Glomerular visceral epithelial cell (primary cell): ENCODE data around the gene PINLYP.

Experiments
- DNase-seq: peaks from one replicate; pipeline ENCODE4 v3.0.0-alpha.2; 2016; ENCODE audit errors: extremely low spot score

PINLYP gene

DNA sequence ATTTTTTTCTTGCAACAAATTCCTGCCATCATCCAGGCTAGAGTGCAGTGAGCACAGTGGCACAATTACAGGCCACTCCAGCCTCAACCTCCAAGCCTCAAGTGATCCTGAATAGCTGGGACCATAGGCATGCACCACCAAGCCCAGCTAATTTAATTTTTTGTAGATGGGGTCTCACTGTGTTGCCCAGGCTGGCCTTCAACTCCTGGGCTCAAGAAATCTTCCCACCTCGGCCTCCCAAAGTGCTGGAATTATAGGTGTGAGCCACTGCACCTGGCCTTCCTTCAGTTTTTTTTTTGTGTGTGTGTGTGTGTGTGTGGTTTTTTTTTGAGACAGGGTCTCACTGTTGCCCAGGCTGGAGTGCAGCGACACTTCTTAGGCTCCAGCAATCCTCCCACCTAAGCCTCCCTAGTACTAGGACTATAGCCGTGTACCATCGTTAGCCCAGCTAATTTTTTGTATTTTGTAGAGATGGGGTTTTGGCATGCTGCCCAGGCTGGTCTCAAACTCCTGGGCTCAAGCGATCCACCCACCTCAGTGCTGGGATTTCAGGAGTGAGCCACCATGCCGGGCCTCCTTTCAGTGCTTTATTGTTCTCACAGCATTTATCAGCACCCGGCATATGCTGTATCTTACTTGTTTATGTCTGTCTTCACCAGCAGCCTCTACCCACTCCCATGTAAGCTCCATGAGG is 30.4 kb downstream of the PINLYP start:
- no peak for DNase-seq

DNA sequence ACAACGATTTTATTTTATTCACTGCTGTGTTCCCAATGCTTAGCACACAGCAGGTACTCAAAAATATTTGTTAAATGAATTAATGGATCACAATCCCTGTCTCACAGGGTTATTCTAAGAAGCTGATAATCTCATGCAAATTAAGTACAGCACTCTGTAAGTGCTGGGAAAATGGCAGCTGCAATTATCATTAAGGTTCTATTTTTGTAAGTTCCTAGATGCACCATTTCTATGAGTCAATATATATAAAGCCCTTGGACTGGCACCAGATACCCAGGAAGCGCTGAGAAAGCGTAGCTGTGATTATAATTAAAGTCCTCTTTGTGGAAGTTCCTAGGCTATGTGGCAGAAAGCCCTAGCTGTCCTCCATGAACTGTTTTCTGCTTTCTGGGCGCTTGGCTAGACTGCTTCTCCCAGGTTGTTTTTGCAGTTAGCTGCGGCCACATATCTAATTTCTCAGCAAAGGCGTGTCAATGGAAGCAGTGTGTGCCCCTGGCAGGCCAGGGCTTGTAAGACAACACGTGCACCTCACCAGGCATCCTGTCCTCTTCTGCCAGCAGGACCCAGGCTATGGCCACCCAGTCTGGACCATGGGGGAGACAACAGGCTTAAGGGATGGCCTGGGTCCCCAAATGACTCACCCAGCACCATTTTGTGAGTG is 31.1 kb downstream of the PINLYP start:
- DNase-seq: no peak

DNA sequence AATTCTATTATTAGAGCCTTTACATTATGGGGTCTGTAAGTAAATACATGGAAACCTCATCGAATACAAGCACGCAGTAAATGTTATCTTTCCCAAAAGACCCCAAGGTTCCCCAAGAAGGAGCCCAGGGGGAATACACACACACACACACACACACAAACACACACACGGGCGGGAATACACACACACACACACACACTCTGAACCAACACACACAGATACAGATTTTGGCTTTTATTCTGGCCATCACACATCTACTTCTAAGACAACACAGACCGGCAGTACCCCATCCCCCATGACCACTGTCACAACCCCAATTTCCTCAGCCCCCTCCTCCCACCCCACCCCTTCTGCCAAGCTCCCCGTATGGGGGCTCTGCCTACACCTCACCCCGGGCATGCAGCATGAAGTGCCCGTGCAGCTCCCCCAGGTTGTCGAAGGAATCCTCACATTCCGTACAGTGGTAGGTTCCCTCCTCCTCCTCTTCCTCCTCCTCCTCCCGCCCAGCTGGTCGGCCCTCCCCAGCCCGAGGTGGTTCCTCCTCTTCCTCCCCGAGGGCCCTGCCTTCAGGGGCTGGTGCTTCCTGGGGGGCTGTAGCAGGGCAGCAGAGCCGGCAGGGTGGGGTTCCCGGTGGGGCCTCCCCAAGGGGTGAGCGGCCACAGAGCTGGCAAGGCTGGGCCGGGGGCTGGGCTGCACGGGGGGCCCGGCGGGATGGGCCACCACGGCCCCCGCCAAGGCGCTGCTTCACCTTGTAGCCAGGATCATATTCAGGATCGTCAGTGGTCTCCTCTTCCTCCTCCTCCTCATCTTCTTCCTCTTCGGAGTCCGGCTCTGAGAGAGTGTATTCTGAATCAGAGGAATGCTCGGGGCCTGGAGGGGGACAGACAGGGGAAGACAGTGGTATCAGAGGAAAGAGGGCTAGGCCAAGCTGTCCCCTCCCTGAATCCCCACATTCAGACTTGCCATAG is 31.9 kb downstream of the PINLYP start:
- DNase-seq: no peak

DNA sequence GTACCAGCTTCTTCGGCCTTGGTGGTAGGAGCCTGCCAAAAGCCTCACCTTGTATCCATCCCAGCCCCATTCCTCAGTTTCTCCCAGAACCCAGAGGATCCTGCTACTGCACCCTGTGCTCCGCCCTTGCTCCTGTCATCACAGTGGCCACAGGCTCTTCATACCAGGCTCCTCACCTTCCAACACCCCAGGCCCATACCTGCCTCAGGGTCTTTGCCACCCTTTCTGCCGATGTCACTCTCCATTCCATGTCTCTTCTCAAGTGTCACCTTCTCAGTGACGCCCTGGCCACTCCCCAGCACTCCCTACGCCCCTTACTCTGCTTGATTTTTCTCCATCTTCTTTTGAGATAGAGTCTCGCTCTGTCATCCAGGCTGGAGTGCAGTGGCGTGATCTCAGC is 34.3 kb downstream of the PINLYP start:
- no peak for DNase-seq

DNA sequence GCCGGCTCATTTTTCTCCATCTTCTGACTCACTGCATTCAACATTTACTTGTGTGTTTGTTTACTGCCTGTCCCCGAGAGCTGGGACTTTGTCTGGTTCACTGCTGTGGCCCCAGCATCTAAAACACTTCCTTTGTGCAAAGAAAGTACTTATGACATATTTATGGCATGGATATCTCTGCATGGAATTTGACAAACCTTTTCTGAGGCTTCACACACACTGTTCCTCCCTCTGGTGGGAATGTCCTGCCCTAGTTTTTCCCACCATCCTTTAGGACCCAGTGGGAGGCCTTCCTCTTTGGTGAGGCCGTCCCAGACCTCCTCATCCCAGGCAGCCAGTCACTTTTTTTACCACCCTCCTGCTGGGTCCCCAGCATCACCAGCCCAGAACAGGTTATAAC is 34.9 kb downstream of the PINLYP start:
- no peak for DNase-seq

DNA sequence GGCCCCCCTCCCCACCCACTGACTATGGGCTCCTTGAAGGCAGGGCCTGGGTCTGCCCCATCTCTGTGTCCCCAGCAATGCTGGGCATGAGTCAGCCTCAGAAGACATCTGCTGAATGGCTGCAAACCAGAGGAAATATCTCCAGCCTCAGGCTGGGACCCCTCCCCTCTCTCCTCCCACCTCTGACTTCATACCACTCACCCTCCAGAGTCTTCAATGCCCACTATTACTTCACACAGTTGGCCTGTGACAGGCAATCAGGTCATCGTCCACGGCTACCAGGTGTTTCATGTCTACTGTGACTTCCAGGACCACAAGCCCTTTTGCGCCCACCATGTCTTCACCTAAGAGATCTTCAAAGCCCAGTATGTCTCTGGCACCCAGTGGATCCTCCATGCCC is 36.2 kb downstream of the PINLYP start, which contains the start of gene SRRM5:
SRRM5 (plus strand) TSS at position 301 of the 400 bp plus-strand sequence; CDS start at position 335, 34 bp downstream.
- DNase-seq: no peak

DNA sequence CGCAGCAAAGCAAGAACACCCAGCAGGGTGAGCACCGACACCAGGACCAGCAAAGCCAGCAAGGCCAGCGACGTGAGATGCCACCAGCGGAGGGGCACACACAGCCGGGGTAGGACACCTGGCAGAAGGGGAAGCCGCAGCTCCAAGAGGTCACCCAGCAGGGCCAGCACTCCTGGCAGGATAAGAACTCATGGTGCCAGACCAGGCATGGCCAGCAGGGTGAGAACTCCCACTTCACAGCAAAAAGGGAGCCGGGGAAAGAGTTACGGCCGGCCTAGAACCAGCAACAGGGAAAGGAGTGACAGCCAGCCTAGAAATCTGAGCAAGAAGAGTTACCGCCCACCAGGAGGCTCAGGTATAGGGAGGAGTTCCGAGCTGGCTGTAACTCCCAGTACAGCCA is 36.8 kb downstream of the PINLYP start:
- DNase-seq: no peak

- DNase-seq: no peak
These were observed 40.7 kb downstream of the PINLYP start for GRCh38 chr19:43616306-43616705.

- no peak for DNase-seq
These were observed 41.4 kb downstream of the PINLYP start for GRCh38 chr19:43616954-43617353.

DNA sequence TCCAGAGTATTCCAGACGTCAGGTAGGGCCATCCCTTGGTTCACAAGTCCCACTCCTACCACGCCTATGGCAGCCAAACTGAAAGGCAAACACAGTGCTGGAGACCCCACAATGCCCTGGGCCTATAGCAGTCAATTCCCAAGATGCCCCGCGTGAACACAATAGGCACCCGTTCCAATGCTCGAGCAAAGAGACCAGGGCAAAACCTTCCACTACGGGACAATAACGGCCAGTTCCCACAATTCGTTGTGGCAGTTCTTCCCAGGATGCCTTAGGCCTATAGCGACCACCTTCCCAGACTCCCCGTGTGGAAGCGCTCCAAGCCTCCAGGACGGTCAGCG is 43.3 kb downstream of the PINLYP start:
- peak; percentile 37 for DNase-seq

GRCh38 chr19:43619262-43620060 is 43.9 kb downstream of the PINLYP start, which contains the start of gene ZNF428:
TSS of gene ZNF428 (minus strand) at chr19:43619629. CDS start at chr19:43614304, 5,325 bp downstream.
- peak; percentile 85 for DNase-seq

- no peak for DNase-seq
These were observed 44.7 kb downstream of the PINLYP start for GRCh38 chr19:43620061-43621001.

DNA sequence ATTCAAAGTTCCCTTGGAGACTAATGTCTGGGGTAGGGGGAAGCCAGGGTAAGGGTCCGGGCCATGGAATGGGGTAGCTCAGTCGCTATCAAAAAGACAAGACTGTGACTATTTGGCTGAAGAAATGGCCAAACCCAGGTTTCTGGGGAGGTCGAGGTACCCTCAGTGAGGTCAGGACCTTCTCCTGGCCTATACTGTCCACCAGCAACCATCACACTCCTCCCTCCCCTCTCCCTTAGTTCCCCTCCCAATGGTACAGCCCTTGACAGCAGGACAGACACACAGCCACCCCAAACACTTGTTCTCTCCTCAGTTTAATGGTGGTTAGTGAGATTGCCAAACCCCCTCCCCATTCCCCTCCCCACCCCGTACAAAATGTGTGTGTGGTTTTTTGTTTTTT is 46.5 kb downstream of the PINLYP start:
- no peak for DNase-seq

DNA sequence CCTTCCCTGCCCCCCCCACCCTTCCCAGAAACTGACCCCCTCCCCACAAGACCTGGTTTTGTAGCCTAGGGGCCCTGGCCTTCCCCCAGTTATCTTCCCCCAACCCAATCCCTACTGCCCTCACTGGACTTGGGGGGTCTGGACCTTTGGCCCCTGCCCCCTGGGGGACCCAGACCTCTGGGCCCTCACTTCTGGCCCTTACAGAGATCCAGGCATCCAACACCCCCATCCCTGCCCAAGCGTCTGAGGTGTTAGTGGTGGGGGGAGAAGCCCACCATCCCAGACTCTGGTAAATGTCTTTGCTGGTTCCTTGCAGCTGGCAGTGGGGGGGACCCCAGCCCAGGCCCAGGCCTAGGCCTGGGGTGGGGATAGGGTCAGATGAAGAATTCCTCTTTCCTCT is 47.4 kb downstream of the PINLYP start:
- DNase-seq: no peak

DNA sequence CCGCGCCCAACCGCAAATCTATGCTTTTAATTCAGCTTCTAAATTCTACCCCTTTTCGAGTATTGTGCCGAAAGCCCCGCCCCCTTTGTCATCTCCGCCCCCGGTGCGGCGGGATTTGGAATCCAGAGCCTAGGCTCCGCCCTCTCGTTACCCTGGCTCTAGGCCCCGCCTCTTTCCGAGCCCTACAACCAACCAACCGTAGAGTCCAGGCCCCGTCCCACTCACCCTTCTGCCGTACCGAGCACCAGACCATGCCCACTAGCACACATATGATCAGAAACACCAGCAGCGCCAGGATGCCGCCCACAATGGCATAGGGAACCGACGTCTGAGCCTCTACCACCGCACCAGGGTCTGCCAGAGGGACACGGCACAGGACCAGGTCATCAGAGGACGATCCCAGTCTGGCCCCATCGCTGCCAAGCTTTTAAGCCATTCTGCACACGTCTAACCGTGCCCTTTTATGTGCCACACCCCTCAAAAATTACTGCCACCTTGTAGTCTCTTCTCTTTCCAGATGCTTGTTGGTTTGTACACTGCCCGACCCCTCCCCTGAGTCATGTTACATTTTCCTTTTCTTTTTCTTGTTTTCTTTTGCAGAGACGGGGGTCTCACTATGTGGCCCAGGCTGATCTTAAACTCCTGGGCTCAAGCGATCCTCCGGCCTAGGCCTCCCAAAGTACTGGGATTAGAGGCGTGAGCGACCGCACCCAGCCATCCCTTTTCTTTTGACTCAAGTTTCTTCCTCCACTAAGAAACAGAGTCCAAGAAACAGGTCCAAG is 48.5 kb downstream of the PINLYP start:
- DNase-seq: no peak

GRCh38 chr19:43624933-43625332 is 49.3 kb downstream of the PINLYP start:
- DNase-seq: no peak

DNA sequence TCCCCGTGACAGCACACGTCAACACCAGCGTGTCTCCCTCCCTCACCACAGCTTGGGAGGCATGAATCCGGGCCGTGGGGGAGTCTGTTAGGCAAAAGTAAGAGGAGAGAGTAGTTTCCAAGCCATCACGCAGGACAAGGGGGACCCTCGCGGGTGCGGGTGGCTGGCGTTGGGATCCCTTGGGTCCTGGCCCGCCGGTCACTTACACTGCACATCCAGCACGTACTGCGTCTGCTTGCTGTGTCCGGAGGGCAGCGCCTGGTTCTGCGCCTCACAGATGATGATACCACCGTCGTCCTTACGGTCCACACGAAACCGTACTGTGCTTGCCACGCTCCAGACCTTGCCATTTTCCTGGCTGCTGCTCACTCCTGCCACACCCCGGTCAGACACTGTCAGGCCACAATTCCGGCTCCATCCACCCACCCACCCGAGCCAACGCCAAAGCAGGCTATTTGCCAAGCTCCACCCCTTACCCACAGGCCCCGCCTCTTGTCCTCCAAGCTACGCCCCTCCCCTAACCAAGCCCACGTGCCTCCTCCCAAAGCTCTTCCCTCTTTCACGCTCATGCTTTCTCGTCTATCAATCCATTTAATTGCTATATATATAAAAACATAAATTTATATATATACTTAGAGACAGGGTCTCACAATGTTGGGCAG is 50.4 kb downstream of the PINLYP start:
- no peak for DNase-seq

- DNase-seq: no peak
These were observed 51.2 kb downstream of the PINLYP start for GRCh38 chr19:43626838-43627237.
